BJ (cell line): ENCODE measurements around the gene LSS. TPM values are rescaled to one million over a fixed set of nuclear protein-coding genes. Genes with fewer than 3 reads are reported as not detected.

ENCODE experiments used
- CTCF ChIA-PET: fragments of 350-600 bp; formaldehyde crosslinking; extraction: SDS; loops from one replicate; lab custom pipeline; 2021; ENCODE audit warnings: antibody characterized with exemption, inconsistent platforms; lab: Yijun Ruan, JAX
- POLR2A ChIA-PET: fragments of 300-600 bp; sonication (Branson Sonifier 250); formaldehyde crosslinking; extraction: SDS; loops from one replicate; lab custom pipeline; 2021; ENCODE audit warnings: antibody characterized with exemption; lab: Charles Lee
- DNase-seq: peaks from one replicate; pipeline ENCODE4 v3.0.0-alpha.2; 2011; ENCODE audit warnings: low read depth
- H3K27me3 ChIP-seq: 2 replicates; pipeline ENCODE4 v1.6.0; 2011; ENCODE audit warnings: low read length; ENCODE audit not compliant: control insufficient read depth, insufficient read depth
- H3K36me3 ChIP-seq: 2 replicates; pipeline ENCODE4 v1.5.1; 2011; ENCODE audit warnings: low read length; ENCODE audit not compliant: control insufficient read depth, insufficient read depth
- H3K4me3 ChIP-seq: 2 replicates; pipeline ENCODE4 v1.5.1; 2011; ENCODE audit warnings: low read depth, mild to moderate bottlenecking, control low read depth, low read length
- CTCF ChIP-seq: IDR thresholded peaks from 2 replicates; pipeline ENCODE4 v1.5.1; 2011; ENCODE audit warnings: low read depth, mild to moderate bottlenecking, control low read depth, inconsistent platforms, low read length, moderate library complexity; ENCODE audit not compliant: insufficient read depth
- polyA plus RNA-seq: library from polyadenylated mRNA; depleted of rRNA; stranded (reverse); fragments of >200 nt; gene quantifications from 2 replicates; pipeline ENCODE4 v1.2.3, GENCODE V29; 2011

LSS gene
- polyA plus RNA-seq, 1 experiment = 59.9 TPM

GRCh38 chr21:46154955-46155513 is 73.5 kb downstream of the LSS start:
- ChIA-PET CTCF (interaction anchor here (1.2 kb wide), 1 partner anchor 11 kb away, joined by 3 read pairs; no protein-coding TSS in a partner anchor), POLR2A (no interaction called here)
- TF ChIP-seq CTCF = no peak
- no peak for DNase-seq
- Histone ChIP-seq H3K36me3 (no peaks in the 10 kb centered on the region; the same call in 1 of the 2 replicates), H3K4me3 (no peak overlapping the region), H3K27me3 (no peaks in the 10 kb centered on the region)

- ChIA-PET CTCF (interaction anchor here (1.3 to 1.8 kb wide), 3 partner anchors 46 to 73 kb away, joined by 3 to 6 read pairs (median 5); no protein-coding TSS in a partner anchor), POLR2A (no interaction called here)
- H3K27me3 ChIP-seq = no peaks in the 10 kb centered on the region
- no peaks in the 10 kb centered on the region; the same call in 1 of the 2 replicates for H3K36me3 ChIP-seq
- no peak for TF ChIP-seq CTCF
- DNase-seq = no peak
- H3K4me3 ChIP-seq = no peak overlapping the region
Observed at GRCh38 chr21:46154155-46154954, 74.2 kb downstream of the LSS start.

GRCh38 chr21:46153247-46154154 is 75.1 kb downstream of the LSS start:
- peak; percentile 91 for TF ChIP-seq CTCF
- H3K4me3 ChIP-seq = no peak overlapping the region
- CTCF ChIA-PET = interaction anchor here (0.6 to 1.9 kb wide), 18 partner anchors 10 to 217 kb away, joined by 3 to 21 read pairs (median 3); no protein-coding TSS in a partner anchor
- no peak for DNase-seq
- POLR2A ChIA-PET = no interaction called here
- no peaks in the 10 kb centered on the region; the same call in 1 of the 2 replicates for H3K36me3 ChIP-seq
- H3K27me3 ChIP-seq = no peaks in the 10 kb centered on the region

- Histone ChIP-seq H3K36me3 (no peaks in the 10 kb centered on the region; the same call in 1 of the 2 replicates), H3K4me3 (no peak overlapping the region), H3K27me3 (no peaks in the 10 kb centered on the region)
- TF ChIP-seq CTCF = no peak
- ChIA-PET CTCF (interaction anchor here (0.6 to 1.9 kb wide), 17 partner anchors 10 to 216 kb away, joined by 3 to 21 read pairs (median 3); no protein-coding TSS in a partner anchor), POLR2A (no interaction called here)
- DNase-seq = no peak
Observed at GRCh38 chr21:46152927-46153246, 75.7 kb downstream of the LSS start.
